Lower lobe of right lung (tissue), 2 donors: ENCODE data around the gene CDC14B. TPM values are rescaled to one million over a fixed set of nuclear protein-coding genes. Genes with fewer than 3 reads are reported as not detected.

Source experiments
- ATAC-seq, 2 donors: fragments of 200-7000 bp; cut with Tn5 transposase; one replicate each; pipeline ENCODE4 v1.9.1; 2020 to 2022; ENCODE audit warnings: mild to moderate bottlenecking in 2 of 2, moderate library complexity in 2 of 2
- DNase-seq: peaks from one replicate; pipeline ENCODE4 v3.0.0-alpha.2; 2020
- H3K27ac ChIP-seq: fragments of 200-600 bp; one replicate; pipeline ENCODE4 v1.8.0; 2022
- H3K27me3 ChIP-seq: fragments of 200-600 bp; one replicate; pipeline ENCODE4 v1.8.0; 2022; ENCODE audit warnings: low read depth
- H3K36me3 ChIP-seq: fragments of 200-600 bp; one replicate; pipeline ENCODE4 v1.8.0; 2022; ENCODE audit warnings: mild to moderate bottlenecking
- H3K4me1 ChIP-seq: fragments of 200-600 bp; one replicate; pipeline ENCODE4 v1.8.0; 2022
- H3K4me3 ChIP-seq: fragments of 200-600 bp; one replicate; pipeline ENCODE4 v1.8.0; 2022; ENCODE audit warnings: mild to moderate bottlenecking
- H3K9me3 ChIP-seq: fragments of 200-600 bp; one replicate; pipeline ENCODE4 v1.8.0; 2022
- intact Hi-C: fragments of 100-400 bp; cut with DNase I; formaldehyde crosslinking; loops from one replicate; pipeline ENCODE4 v1.11.0; 2022
- total RNA-seq: library from RNA; stranded (reverse); fragmentation: NEBNext Ultra II Directional; extraction: Animal tissue kit (Norgen Biotek cat#: 25700); gene quantifications from one replicate; pipeline ENCODE4 v1.2.1, GENCODE V29; 2021
- TF ChIP-seq, protein P1 (sequence below): fragments of 200-600 bp; IDR thresholded peaks from one replicate; pipeline ENCODE4 v1.8.0; 2022; ENCODE audit warnings: antibody characterized with exemption, mild to moderate bottlenecking
- donor health status: DM: no; HTN: yes; CAD: no; lungs with severe emphysema.

The CDC14B gene
- total RNA-seq, 1 donor from 2014 or later = 16.0 TPM

DNA sequence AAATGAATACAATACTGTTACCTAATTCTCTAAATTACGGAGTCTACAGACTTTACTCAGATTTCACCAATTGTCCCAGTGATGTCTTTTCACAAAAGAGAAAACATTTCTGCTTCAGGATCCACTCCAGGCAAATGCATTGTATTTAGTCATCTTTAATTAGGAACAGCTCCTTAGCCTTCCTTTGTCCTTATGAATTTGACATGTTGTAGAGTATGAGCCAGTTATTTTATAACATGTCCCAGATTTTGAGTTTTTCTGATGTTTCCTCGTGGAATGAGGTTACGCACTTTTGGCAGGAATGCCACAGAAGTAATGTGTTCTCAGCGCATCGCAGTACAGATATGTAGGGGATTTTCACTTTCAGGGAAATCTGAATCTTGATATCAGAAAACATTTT is 159.2 kb downstream of the CDC14B start:
- Histone ChIP-seq H3K9me3 (no peaks in the 10 kb centered on the region), H3K27me3 (no peaks in the 10 kb centered on the region), H3K36me3 (peaks cover 3% of the 10 kb centered on the region), H3K4me1 (no peaks in the 10 kb centered on the region), H3K27ac (no peak overlapping the region), H3K4me3 (no peak overlapping the region)
- TF ChIP-seq, protein P1, sequence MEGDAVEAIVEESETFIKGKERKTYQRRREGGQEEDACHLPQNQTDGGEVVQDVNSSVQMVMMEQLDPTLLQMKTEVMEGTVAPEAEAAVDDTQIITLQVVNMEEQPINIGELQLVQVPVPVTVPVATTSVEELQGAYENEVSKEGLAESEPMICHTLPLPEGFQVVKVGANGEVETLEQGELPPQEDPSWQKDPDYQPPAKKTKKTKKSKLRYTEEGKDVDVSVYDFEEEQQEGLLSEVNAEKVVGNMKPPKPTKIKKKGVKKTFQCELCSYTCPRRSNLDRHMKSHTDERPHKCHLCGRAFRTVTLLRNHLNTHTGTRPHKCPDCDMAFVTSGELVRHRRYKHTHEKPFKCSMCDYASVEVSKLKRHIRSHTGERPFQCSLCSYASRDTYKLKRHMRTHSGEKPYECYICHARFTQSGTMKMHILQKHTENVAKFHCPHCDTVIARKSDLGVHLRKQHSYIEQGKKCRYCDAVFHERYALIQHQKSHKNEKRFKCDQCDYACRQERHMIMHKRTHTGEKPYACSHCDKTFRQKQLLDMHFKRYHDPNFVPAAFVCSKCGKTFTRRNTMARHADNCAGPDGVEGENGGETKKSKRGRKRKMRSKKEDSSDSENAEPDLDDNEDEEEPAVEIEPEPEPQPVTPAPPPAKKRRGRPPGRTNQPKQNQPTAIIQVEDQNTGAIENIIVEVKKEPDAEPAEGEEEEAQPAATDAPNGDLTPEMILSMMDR = no peak
- ATAC-seq (no peak), DNase-seq (no peak)
- intact Hi-C loops = no loop called here

DNA sequence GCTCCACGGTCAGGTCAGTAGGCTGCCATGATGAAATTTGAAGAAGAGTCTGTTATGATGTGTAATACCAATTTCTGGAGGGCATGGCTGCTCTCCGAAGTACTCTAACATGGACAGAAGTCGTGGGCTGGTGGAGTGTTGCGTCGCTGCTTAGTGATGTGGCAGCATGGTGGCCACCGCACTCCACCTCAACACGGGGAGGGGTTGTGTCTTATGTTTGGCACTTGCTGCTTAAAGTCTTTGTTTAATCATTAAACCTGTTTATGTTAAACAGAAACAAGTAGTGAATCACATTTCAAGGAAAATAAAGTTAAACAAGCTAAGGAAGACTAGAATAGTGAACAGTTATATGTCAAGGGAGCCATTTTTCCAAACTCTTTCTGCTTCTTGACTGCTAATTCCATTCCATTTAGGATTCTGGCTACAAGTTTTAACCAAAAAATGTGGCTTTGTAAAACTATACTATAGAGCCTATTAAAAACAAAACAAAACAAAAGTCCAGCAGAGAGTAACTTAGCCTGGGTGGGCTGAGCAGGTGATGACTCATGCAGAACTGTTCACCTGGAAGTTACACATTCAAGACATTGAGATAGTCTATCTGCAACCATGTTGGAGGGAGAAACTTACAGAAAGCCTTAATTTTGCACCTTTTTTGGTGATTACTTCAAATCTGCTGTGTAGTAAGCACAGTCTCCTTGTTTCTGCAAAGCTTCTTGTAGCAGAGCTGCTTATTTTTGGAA is 160.2 kb downstream of the CDC14B start:
- Histone ChIP-seq H3K4me1 (no peaks in the 10 kb centered on the region), H3K27ac (no peak overlapping the region), H3K9me3 (no peaks in the 10 kb centered on the region), H3K4me3 (no peak overlapping the region), H3K36me3 (no peaks in the 10 kb centered on the region), H3K27me3 (no peaks in the 10 kb centered on the region)
- DNase-seq (no peak), ATAC-seq (no peak)
- TF ChIP-seq, protein P1 = no peak
- intact Hi-C loops = no loop called here

DNA sequence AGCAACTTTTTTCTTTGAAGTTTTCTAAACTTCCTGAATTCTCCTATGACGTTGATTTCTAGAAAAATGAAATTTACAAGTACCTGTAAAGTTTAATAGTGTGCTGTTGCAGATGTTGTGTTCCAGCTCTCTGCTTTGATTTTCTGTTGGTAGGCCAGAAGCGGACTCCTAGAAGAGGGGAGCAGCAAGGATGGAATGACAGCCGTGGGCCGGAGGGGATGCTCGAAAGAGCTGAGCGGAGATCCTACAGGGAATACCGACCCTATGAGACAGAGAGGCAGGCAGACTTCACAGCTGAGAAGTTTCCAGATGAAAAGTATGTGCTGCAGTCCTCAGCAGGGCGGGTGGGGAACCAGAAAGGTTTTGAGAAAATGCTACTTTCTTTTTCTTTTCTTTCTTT is 161.4 kb downstream of the CDC14B start:
- no peaks in the 10 kb centered on the region for H3K9me3 ChIP-seq
- intact Hi-C loops = no loop called here
- H3K36me3 ChIP-seq = no peaks in the 10 kb centered on the region
- no peaks in the 10 kb centered on the region for H3K27me3 ChIP-seq
- no peaks in the 10 kb centered on the region for H3K4me1 ChIP-seq
- DNase-seq = no peak
- TF ChIP-seq, protein P1 = no peak
- ATAC-seq = no peak
- H3K27ac ChIP-seq = no peak overlapping the region
- no peak overlapping the region for H3K4me3 ChIP-seq

DNA sequence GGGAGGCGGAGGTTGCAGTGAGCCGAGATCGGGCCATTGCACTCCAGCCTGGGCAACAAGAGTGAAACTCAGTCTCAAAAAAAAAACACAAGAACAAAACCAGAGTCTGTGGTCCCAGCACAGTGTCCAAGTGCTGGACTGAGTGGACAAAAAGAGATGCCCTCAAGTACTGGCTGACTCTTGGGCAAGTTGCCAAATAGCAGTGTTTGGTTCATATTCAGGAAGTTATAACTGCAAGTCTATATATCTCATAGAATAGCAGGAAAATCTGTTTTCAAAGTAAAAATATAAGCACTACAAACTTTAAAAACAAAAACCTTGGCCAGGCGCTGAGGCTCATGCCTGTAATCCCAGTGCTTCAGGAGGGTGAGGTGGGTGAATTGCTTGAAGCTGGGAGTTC is 162.4 kb downstream of the CDC14B start:
- intact Hi-C loops = no loop called here
- Histone ChIP-seq H3K36me3 (no peaks in the 10 kb centered on the region), H3K4me3 (no peak overlapping the region), H3K4me1 (no peaks in the 10 kb centered on the region), H3K9me3 (no peaks in the 10 kb centered on the region), H3K27me3 (no peaks in the 10 kb centered on the region), H3K27ac (no peak overlapping the region)
- DNase-seq (no peak), ATAC-seq (no peak)
- TF ChIP-seq, protein P1 = no peak

DNA sequence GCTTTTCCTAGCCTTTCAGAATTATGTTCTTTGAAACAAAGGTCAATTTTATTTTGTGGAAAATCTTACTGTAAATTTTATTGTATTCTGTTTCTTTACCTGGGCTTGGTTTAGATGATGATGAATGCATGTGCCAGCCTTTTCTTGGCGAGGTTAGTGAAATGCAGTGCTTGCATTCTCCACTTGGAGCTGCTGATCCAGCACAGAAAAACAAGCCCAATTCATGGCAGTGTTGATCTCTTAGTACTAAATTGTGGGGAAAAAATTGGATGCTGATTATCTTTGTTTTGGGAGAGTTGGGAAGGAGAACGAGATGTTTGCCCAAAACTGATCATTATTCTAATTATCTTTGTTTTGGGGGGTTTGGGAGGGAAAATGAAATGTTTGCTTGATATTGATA is 166.0 kb downstream of the CDC14B start:
- Histone ChIP-seq H3K4me3 (no peak overlapping the region), H3K36me3 (no peaks in the 10 kb centered on the region), H3K27ac (no peak overlapping the region), H3K27me3 (no peaks in the 10 kb centered on the region), H3K4me1 (peaks cover 13% of the 10 kb centered on the region), H3K9me3 (no peaks in the 10 kb centered on the region)
- intact Hi-C loops = no loop called here
- TF ChIP-seq, protein P1 = peak; percentile 37
- ATAC-seq (no peak), DNase-seq (no peak)
